Measurements from ENCODE around the gene UST. TPM values are rescaled to one million over a fixed set of nuclear protein-coding genes. Genes with fewer than 3 reads are reported as not detected.

UST gene
- total RNA-seq, 1 donor from 2014 or later, result 5.5 TPM

GRCh38 chr6:149049230-149049629 lies 302.4 kb downstream of the UST start:
- Mint-ChIP-seq H3K36me3 (ENCODE audit: low read depth) (no peaks in the 10 kb centered on the region), H3K4me1 (no peaks in the 10 kb centered on the region), H3K27ac (ENCODE audit: unreplicated experiment) (no peak overlapping the region), H3K4me3 (no peak overlapping the region), H3K27me3 (ENCODE audit: low read depth) (no peaks in the 10 kb centered on the region), H3K9me3 (no peaks in the 10 kb centered on the region)
- TF ChIP-seq, protein P1, sequence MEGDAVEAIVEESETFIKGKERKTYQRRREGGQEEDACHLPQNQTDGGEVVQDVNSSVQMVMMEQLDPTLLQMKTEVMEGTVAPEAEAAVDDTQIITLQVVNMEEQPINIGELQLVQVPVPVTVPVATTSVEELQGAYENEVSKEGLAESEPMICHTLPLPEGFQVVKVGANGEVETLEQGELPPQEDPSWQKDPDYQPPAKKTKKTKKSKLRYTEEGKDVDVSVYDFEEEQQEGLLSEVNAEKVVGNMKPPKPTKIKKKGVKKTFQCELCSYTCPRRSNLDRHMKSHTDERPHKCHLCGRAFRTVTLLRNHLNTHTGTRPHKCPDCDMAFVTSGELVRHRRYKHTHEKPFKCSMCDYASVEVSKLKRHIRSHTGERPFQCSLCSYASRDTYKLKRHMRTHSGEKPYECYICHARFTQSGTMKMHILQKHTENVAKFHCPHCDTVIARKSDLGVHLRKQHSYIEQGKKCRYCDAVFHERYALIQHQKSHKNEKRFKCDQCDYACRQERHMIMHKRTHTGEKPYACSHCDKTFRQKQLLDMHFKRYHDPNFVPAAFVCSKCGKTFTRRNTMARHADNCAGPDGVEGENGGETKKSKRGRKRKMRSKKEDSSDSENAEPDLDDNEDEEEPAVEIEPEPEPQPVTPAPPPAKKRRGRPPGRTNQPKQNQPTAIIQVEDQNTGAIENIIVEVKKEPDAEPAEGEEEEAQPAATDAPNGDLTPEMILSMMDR (conservative IDR thresholded peaks at IDR 0.05), result no peak
- no peak for DNase-seq (ENCODE audit: low read depth, low spot score)

- Mint-ChIP-seq H3K27me3 (ENCODE audit: low read depth) (no peaks in the 10 kb centered on the region), H3K36me3 (ENCODE audit: low read depth) (no peaks in the 10 kb centered on the region), H3K9me3 (no peaks in the 10 kb centered on the region), H3K4me1 (no peaks in the 10 kb centered on the region), H3K4me3 (no peak overlapping the region), H3K27ac (ENCODE audit: unreplicated experiment) (no peak overlapping the region)
- DNase-seq (ENCODE audit: low read depth, low spot score), result no peak
- TF ChIP-seq, protein P1 (conservative IDR thresholded peaks at IDR 0.05), result no peak
These were observed 303.3 kb downstream of the UST start for GRCh38 chr6:149050160-149050559.

- TF ChIP-seq, protein P1 (conservative IDR thresholded peaks at IDR 0.05), result no peak
- DNase-seq (ENCODE audit: low read depth, low spot score), result no peak
- Mint-ChIP-seq H3K27ac (ENCODE audit: unreplicated experiment) (no peak overlapping the region), H3K9me3 (no peaks in the 10 kb centered on the region), H3K4me1 (peaks cover 5% of the 10 kb centered on the region), H3K27me3 (ENCODE audit: low read depth) (no peaks in the 10 kb centered on the region), H3K36me3 (ENCODE audit: low read depth) (no peaks in the 10 kb centered on the region), H3K4me3 (no peak overlapping the region)
These were observed 305.7 kb downstream of the UST start for GRCh38 chr6:149052350-149053106.

DNA sequence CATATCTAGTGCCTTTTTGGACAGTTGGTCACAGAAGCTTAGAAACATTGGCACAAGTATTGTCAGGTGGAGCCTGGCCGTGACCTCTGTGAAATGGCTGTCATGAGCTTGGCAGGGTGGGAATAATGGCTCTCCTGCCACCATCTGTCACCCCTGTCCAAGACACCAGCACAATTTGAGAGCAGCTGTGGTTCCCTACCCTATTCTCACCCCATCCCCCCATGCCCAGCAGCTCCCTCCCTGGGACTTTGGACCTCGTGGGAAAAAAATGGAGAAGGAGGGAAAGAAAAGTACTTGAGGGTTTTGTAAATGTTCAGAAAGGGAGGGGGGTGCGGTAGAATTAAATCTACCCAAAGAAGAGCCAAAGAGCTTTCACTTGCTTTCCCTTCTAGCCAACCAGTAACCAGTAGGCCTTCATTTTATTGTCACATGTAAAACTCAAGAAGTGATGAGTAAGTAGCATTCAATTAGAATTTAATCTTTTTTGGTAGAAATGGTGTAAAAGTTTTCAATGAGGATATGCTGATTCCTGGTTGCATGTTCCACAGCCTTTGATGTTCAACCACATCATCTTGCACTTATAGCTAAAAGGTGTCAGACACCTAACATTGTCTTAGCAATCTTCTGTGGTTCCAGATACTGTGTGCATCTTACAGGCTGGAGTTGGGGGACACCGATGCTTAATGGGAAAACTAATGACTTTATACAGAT lies 307.2 kb downstream of the UST start:
- Mint-ChIP-seq H3K9me3 (no peaks in the 10 kb centered on the region), H3K4me3 (no peak overlapping the region), H3K4me1 (peaks cover 5% of the 10 kb centered on the region), H3K27ac (ENCODE audit: unreplicated experiment) (no peak overlapping the region), H3K27me3 (ENCODE audit: low read depth) (no peaks in the 10 kb centered on the region), H3K36me3 (ENCODE audit: low read depth) (no peaks in the 10 kb centered on the region)
- no peak for DNase-seq (ENCODE audit: low read depth, low spot score)
- TF ChIP-seq, protein P1 (conservative IDR thresholded peaks at IDR 0.05), result no peak

- H3K4me3 Mint-ChIP-seq, result no peak overlapping the region
- TF ChIP-seq, protein P1 (conservative IDR thresholded peaks at IDR 0.05), result no peak
- no peaks in the 10 kb centered on the region for H3K27me3 Mint-ChIP-seq (ENCODE audit: low read depth)
- peaks cover 5% of the 10 kb centered on the region for H3K4me1 Mint-ChIP-seq
- H3K36me3 Mint-ChIP-seq (ENCODE audit: low read depth), result no peaks in the 10 kb centered on the region
- no peaks in the 10 kb centered on the region for H3K9me3 Mint-ChIP-seq
- DNase-seq (ENCODE audit: low read depth, low spot score), result no peak
- H3K27ac Mint-ChIP-seq (ENCODE audit: unreplicated experiment), result no peak overlapping the region
These were observed 307.8 kb downstream of the UST start for GRCh38 chr6:149054559-149055194.
